SK-N-SH (cell line): Measurements from ENCODE around the gene ATP7B. TPM values are rescaled to one million over a fixed set of nuclear protein-coding genes. Genes with fewer than 3 reads are reported as not detected.

Experiments used
- CTCF ChIA-PET: fragments of 300-600, 350-600 bp; formaldehyde crosslinking; extraction: SDS; loops from one replicate; lab custom pipeline; 2021; lab: Yijun Ruan, JAX
- POLR2A ChIA-PET: fragments of 350-600 bp; sonication (Branson Sonifier 250); formaldehyde crosslinking; extraction: SDS; loops from one replicate; lab custom pipeline; 2020; ENCODE audit warnings: antibody characterized with exemption, inconsistent platforms; lab: Yijun Ruan, JAX
- DNase-seq: peaks from one replicate; pipeline ENCODE4 v3.0.0; 2012
- H2AFZ ChIP-seq: fragments of 200-600 bp; sonication (generic); 2 replicates; pipeline ENCODE4 v1.8.1; 2016; ENCODE audit warnings: antibody characterized with exemption, mild to moderate bottlenecking, low read depth
- H3F3A ChIP-seq: fragments of 200-600 bp; sonication (generic); replicated peaks from 2 replicates; pipeline ENCODE3; 2016; ENCODE audit warnings: antibody characterized with exemption, mild to moderate bottlenecking; ENCODE audit not compliant: insufficient read depth
- H3K27ac ChIP-seq, 2 experiments: fragments of 200-500 bp in 1 of 2; fragments of 200-600 bp in 1 of 2; sonication (Bioruptor generic) in 1 of 2; sonication (generic), shearing (Covaris generic) in 1 of 2; 2 replicates each; pipeline versions ENCODE4 v1.5.1 to v1.6.1; 2014 to 2016; ENCODE audit warnings: low read depth in 2 of 2, inconsistent platforms in 1 of 2, low read length in 1 of 2, mild to moderate bottlenecking in 1 of 2, mixed read lengths in 1 of 2
- H3K27me3 ChIP-seq: fragments of 200-600 bp; sonication (generic), shearing (Covaris generic); 2 replicates; pipeline ENCODE4 v1.6.1; 2016; ENCODE audit warnings: mixed run types; ENCODE audit not compliant: insufficient read depth
- H3K36me3 ChIP-seq, 2 experiments: fragments of 200-500 bp in 1 of 2; fragments of 200-600 bp in 1 of 2; sonication (Bioruptor generic) in 1 of 2; sonication (generic) in 1 of 2; replicated peaks in 1 of 2; 2 replicates each; pipeline versions ENCODE3 to v1.5.1; 2014 to 2016; ENCODE audit warnings: low read length in 1 of 2, mild to moderate bottlenecking in 1 of 2; ENCODE audit not compliant: insufficient read depth in 2 of 2, control insufficient read depth in 1 of 2
- H3K4me1 ChIP-seq, 2 experiments: fragments of 200-500 bp in 1 of 2; fragments of 200-600 bp in 1 of 2; sonication (Bioruptor generic) in 1 of 2; sonication (generic), shearing (Covaris generic) in 1 of 2; 2 replicates each; pipeline versions ENCODE4 v1.5.1 to v1.6.1; 2014 to 2016; ENCODE audit warnings: low read depth in 1 of 2, low read length in 1 of 2, mixed run types in 1 of 2; ENCODE audit not compliant: insufficient read depth in 2 of 2, control insufficient read depth in 1 of 2
- H3K4me2 ChIP-seq: fragments of 200-600 bp; sonication (generic), shearing (Covaris generic); 2 replicates; pipeline ENCODE4 v1.6.1; 2017; ENCODE audit warnings: mixed run types
- H3K4me3 ChIP-seq, 2 experiments: fragments of 200-500 bp in 1 of 2; fragments of 200-600 bp in 1 of 2; sonication (Bioruptor generic) in 1 of 2; sonication (generic), shearing (Covaris generic) in 1 of 2; 2 replicates each; pipeline versions ENCODE4 v1.5.1 to v1.8.1; 2014 to 2016; ENCODE audit warnings: low read depth in 2 of 2, inconsistent platforms in 1 of 2, low read length in 1 of 2, mild to moderate bottlenecking in 1 of 2, mixed read lengths in 1 of 2, moderate library complexity in 1 of 2
- H3K79me2 ChIP-seq: fragments of 200-600 bp; sonication (generic); 2 replicates; pipeline ENCODE4 v1.8.1; 2017; ENCODE audit warnings: mild to moderate bottlenecking; ENCODE audit not compliant: insufficient read depth
- H3K9ac ChIP-seq: fragments of 200-600 bp; sonication (generic); 2 replicates; pipeline ENCODE4 v1.6.1; 2017; ENCODE audit warnings: mixed run types
- H3K9me2 ChIP-seq: fragments of 200-600 bp; sonication (generic); 2 replicates; pipeline ENCODE4 v1.6.1; 2017; ENCODE audit warnings: mixed run types
- H3K9me3 ChIP-seq: fragments of 200-600 bp; sonication (generic); 2 replicates; pipeline ENCODE4 v1.6.1; 2017; ENCODE audit warnings: mixed run types, mild to moderate bottlenecking, moderate library complexity
- H4K20me1 ChIP-seq: fragments of 200-600 bp; sonication (generic); 2 replicates; pipeline ENCODE4 v1.6.1; 2017; ENCODE audit warnings: mild to moderate bottlenecking, mixed run types; ENCODE audit not compliant: insufficient read depth
- EP300 ChIP-seq, 2 experiments: IDR thresholded peaks; 2 replicates each; pipeline versions ENCODE4 v1.4.0 to v1.6.1; 2012; ENCODE audit warnings: borderline replicate concordance in 1 of 2, low read depth in 1 of 2, low read length in 1 of 2
- FOSL2 ChIP-seq: IDR thresholded peaks from 2 replicates; pipeline ENCODE4 v1.4.0; 2012; ENCODE audit warnings: low read depth, mild to moderate bottlenecking, moderate library complexity, borderline replicate concordance
- FOXJ3 ChIP-seq: sonication (generic); formaldehyde crosslinking; IDR thresholded peaks from 2 replicates; pipeline ENCODE4 v1.5.1; 2020; ENCODE audit warnings: mild to moderate bottlenecking, missing genetic modification reagents
- GABPA ChIP-seq: IDR thresholded peaks from 2 replicates; pipeline ENCODE4 v1.4.0; 2012; ENCODE audit warnings: low read depth, mild to moderate bottlenecking
- IRF3 ChIP-seq: fragments of 150-350 bp; IDR thresholded peaks from 2 replicates; pipeline ENCODE4 v1.6.1; 2016; ENCODE audit warnings: mild to moderate bottlenecking, low read depth, low read length
- JUND ChIP-seq: IDR thresholded peaks from 2 replicates; pipeline ENCODE4 v1.4.0; 2012
- MAX ChIP-seq: IDR thresholded peaks from 2 replicates; pipeline ENCODE4 v1.4.0; 2012; ENCODE audit warnings: low read depth
- MEF2A ChIP-seq: IDR thresholded peaks from 2 replicates; pipeline ENCODE4 v1.4.0; 2012; ENCODE audit warnings: low read depth, borderline replicate concordance
- POLR2AphosphoS5 ChIP-seq: IDR thresholded peaks from 2 replicates; pipeline ENCODE4 v1.6.1; 2012; ENCODE audit warnings: low read depth, low read length
- RCOR1 ChIP-seq: fragments of 150-350 bp; IDR thresholded peaks from 2 replicates; pipeline ENCODE4 v1.6.1; 2017; ENCODE audit warnings: antibody characterized with exemption, low read length
- REST ChIP-seq: IDR thresholded peaks from 2 replicates; pipeline ENCODE4 v1.6.1; 2012; ENCODE audit warnings: mild to moderate bottlenecking, low read depth, low read length, moderate library complexity
- RFX5 ChIP-seq: IDR thresholded peaks from 2 replicates; pipeline ENCODE4 v1.6.1; 2012; ENCODE audit warnings: mild to moderate bottlenecking, improper control_type of control experiment, low read length
- SMC3 ChIP-seq: IDR thresholded peaks from 2 replicates; pipeline ENCODE4 v1.6.1; 2012; ENCODE audit warnings: low read depth, low read length, improper control_type of control experiment
- TAF1 ChIP-seq: IDR thresholded peaks from 2 replicates; pipeline ENCODE4 v1.6.1; 2012; ENCODE audit warnings: low read depth, mild to moderate bottlenecking, low read length, moderate library complexity, borderline replicate concordance
- TEAD4 ChIP-seq: IDR thresholded peaks from 2 replicates; pipeline ENCODE4 v1.4.0; 2012; ENCODE audit warnings: mild to moderate bottlenecking, borderline replicate concordance; ENCODE audit not compliant: insufficient read depth
- ZBTB33 ChIP-seq: IDR thresholded peaks from 2 replicates; pipeline ENCODE4 v1.4.0; 2012; ENCODE audit warnings: low read depth, borderline replicate concordance
- WGBS: methylation state at CpG from one replicate; pipeline ENCODE4 v1.1.6; 2017; ENCODE audit warnings: low lambda C conversion rate; 5-methylcytosine and 5-hydroxymethylcytosine counted together
- polyA plus RNA-seq, 3 experiments: library from polyadenylated mRNA; depleted of rRNA; stranded (reverse); fragments of >200 nt; gene quantifications; 2 replicates each; pipeline ENCODE4 v1.2.3, GENCODE V29; 2012

The ATP7B gene
- polyA plus RNA-seq, 1 of the 3 experiments (the other 2 are of a cell fraction), result 4.4 TPM

GRCh38 chr13:51931606-51932005 lies 79.6 kb downstream of the ATP7B start:
- 85% methylated on average over 5 of the region's 6 CpGs for WGBS
- H3K9me2 ChIP-seq, result no peaks in the 10 kb centered on the region
- H3K9ac ChIP-seq, result no peak overlapping the region
- no peak for DNase-seq
- H4K20me1 ChIP-seq, result no peaks in the 10 kb centered on the region
- TF ChIP-seq RCOR1 (no peak), FOSL2 (no peak), MEF2A (no peak), GABPA (no peak), MAX (no peak), POLR2AphosphoS5 (no peak), JUND (no peak), SMC3 (no peak), TEAD4 (no peak), REST (no peak)
- H3K27ac ChIP-seq, result no peak overlapping the region
- H2AFZ ChIP-seq, result no peak overlapping the region
- H3K79me2 ChIP-seq, result no peaks in the 10 kb centered on the region
- no peaks in the 10 kb centered on the region for H3K36me3 ChIP-seq
- peaks cover 0 to 3% of the 10 kb centered on the region in 2 experiments; a peak in 1 of 4 replicates for H3K4me1 ChIP-seq
- no peak overlapping the region for H3K4me2 ChIP-seq
- H3K27me3 ChIP-seq, result no peaks in the 10 kb centered on the region
- H3F3A ChIP-seq, result no peaks in the 10 kb centered on the region
- no peaks in the 10 kb centered on the region for H3K9me3 ChIP-seq
- ChIA-PET POLR2A (no interaction called here), CTCF (no interaction called here)
- H3K4me3 ChIP-seq, result no peak overlapping the region

- Histone ChIP-seq H3K4me2 (no peak overlapping the region), H3K36me3 (no peaks in the 10 kb centered on the region), H3K9me2 (no peaks in the 10 kb centered on the region), H2AFZ (no peak overlapping the region), H3K27me3 (no peaks in the 10 kb centered on the region), H3K9ac (no peak overlapping the region), H3F3A (no peaks in the 10 kb centered on the region), H3K79me2 (no peaks in the 10 kb centered on the region), H3K9me3 (no peaks in the 10 kb centered on the region), H4K20me1 (no peaks in the 10 kb centered on the region), H3K27ac (no peak overlapping the region), H3K4me3 (no peak overlapping the region), H3K4me1 (peaks cover 0 to 3% of the 10 kb centered on the region in 2 experiments; a peak in 1 of 4 replicates)
- ChIA-PET POLR2A (no interaction called here), CTCF (interaction anchor here (0.7 kb wide), 1 partner anchor 271 kb away, joined by 3 read pairs; no protein-coding TSS in a partner anchor)
- WGBS, result 75% methylated on average over 4 of the region's 5 CpGs
- no peak for DNase-seq
- TF ChIP-seq MAX (no peak), MEF2A (no peak), ZBTB33 (no peak), RCOR1 (no peak), REST (no peak), IRF3 (no peak), FOXJ3 (CRISPR knock-in tag) (no peak), FOSL2 (no peak), TAF1 (no peak), RFX5 (no peak), EP300 (IDR thresholded peaks at IDR 0.05; ENCODE audit: borderline replicate concordance in 1 of 2, low read depth in 1 of 2, low read length in 1 of 2) (no peak)
Measured at GRCh38 chr13:51929699-51930098, 81.6 kb downstream of the ATP7B start.
